ENCODE data around the gene OR8A1.

The OR8A1 gene

DNA sequence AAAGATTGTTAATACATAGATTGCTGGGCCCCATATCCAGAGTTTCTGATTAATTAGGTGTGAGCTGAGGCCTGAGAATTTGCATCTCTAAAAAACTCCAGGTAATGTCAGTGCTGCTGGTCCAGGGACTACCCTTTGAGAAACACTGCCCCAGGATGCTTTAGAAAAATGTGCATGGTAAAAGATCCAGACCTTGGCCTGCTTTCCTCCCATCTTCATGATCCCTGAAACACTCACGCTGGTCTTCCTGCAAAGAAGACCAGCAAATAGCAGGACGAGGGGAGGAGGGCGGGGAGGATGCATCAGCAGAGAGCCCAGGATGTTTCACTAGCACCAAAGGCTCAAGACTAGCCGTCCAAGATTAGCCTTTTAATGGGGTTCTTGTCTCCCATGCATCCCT, at the start of gene OR8A1:
Gene OR8A1, plus strand, starts transcription at position 301 of the 400 bp plus-strand sequence. CDS start 123 bp downstream, outside the sequence.
- no peak for TF ChIP-seq ZFX (IDR thresholded peaks at IDR 0.05)
- TF ChIP-seq, protein P1, sequence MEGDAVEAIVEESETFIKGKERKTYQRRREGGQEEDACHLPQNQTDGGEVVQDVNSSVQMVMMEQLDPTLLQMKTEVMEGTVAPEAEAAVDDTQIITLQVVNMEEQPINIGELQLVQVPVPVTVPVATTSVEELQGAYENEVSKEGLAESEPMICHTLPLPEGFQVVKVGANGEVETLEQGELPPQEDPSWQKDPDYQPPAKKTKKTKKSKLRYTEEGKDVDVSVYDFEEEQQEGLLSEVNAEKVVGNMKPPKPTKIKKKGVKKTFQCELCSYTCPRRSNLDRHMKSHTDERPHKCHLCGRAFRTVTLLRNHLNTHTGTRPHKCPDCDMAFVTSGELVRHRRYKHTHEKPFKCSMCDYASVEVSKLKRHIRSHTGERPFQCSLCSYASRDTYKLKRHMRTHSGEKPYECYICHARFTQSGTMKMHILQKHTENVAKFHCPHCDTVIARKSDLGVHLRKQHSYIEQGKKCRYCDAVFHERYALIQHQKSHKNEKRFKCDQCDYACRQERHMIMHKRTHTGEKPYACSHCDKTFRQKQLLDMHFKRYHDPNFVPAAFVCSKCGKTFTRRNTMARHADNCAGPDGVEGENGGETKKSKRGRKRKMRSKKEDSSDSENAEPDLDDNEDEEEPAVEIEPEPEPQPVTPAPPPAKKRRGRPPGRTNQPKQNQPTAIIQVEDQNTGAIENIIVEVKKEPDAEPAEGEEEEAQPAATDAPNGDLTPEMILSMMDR (conservative IDR thresholded peaks at IDR 0.05): no peak
- H3K27ac ChIP-seq: no peak within 1 kb of the TSS

DNA sequence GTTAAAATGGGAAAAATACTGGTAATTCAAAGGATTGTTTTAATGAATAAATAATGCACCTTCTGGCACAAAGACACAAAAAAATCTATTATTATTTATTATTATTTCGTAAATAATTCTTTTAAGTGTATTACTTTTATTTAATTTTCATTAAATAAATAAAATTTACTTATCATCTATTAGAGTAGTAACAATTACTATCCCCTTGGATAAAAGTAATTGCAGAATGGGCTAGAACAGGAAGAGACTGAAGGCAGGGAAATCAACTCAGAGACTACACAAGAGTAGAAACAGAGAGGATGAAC, 49.3 kb upstream of the OR8A1 start:
- H3K27ac ChIP-seq: no peak overlapping the region
- TF ChIP-seq, protein P1 (conservative IDR thresholded peaks at IDR 0.05): no peak
- no peak for TF ChIP-seq ZFX (IDR thresholded peaks at IDR 0.05)

DNA sequence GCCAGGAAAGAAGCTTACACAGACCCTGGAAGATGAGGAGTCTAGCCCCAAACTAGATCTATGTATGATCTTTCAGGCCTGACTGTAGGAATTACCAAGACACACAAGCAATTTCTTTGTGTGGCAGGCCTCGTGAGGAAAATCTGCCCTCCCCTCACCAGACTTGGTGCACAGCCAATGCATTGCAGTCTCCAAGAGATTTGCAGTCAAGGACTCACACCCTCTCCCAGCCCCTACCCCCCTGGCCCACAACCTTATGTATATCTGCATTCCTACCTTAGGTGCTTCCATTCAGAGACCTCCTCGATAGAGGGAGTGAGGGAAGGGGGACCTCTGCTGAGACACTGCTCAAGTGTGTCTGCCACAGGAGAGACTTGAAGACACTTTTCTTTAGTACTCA, 36.2 kb upstream of the OR8A1 start:
- no peak overlapping the region for H3K27ac ChIP-seq
- TF ChIP-seq, protein P1 (conservative IDR thresholded peaks at IDR 0.05): no peak
- TF ChIP-seq ZFX (IDR thresholded peaks at IDR 0.05): no peak

DNA sequence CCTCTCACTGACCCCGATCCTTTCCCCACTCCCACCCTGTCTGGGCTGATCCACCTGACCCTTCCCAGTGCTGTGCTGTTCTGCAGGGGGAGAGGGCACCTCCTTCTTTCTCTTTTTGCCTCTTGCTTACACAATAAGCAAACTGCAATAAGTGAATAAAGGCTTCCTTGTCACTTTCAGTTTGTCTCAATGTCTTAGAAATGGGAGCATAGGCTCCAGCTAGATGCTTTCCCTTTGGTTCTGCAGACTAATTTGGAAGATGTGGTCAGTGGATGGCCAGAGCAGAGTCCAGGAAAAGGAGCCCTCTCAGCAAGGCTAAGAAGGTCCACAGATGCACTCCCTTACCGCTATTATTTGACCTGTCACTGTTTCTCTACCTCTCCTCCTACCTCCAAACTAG, 35.7 kb upstream of the OR8A1 start:
- H3K27ac ChIP-seq: no peak overlapping the region

DNA sequence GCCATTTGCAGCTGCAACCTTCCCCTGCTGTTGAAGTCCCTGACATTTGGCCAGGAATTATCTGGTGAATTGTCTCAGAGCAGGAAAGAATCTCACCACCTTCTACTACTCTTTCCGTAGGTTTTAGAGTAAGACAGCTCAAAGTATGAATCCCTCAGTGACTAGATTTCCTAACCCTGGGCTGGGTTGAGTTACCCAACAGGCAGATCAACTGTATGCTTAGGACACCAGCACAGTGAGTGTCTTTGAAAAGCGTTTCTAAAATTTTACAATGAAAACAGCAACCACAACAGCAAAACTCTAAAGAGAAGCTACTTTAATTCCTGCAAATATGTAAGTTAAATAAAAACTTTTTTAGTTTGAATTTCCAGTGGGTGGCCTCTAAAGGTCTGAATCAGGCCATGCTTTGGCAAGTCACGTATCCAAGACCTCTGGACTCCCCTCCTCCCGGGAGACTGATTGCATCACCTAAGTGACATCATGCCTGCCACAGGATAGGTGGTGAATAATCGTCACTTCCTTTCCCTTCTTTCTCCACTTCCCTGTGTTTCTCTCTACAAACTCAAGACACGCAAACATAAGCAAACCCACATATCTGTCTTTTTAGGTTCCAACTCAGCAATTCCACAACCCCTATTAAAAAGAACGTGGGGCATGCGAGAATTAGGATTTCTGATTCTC, 34.1 kb upstream of the OR8A1 start:
- TF ChIP-seq, protein P1 (conservative IDR thresholded peaks at IDR 0.05): no peak
- TF ChIP-seq ZFX (IDR thresholded peaks at IDR 0.05): no peak

More for the DNA sequence above, 35.7 kb upstream of the OR8A1 start:
- TF ChIP-seq ZFX (IDR thresholded peaks at IDR 0.05): no peak
- TF ChIP-seq, protein P1 (conservative IDR thresholded peaks at IDR 0.05): no peak

DNA sequence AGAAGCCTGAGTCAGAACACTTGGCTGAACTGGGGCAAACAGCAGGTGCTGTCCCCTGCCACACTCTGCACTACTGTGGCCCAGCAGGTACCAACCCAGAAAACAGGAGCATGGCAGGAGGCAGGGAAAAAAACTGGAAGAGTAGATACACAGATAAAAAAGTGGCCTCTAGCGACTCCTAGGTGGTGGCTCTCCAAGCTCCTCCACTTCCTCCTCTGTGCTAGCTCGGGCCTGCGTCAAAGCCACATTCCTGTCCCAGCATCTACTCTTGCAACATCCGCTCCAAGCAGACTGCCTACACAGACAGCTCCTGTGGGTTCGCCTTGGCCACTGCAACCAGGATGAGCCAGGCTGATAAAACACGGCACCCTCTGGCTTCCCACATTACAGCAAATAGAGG, 33.3 kb upstream of the OR8A1 start:
- H3K27ac ChIP-seq: no peak overlapping the region

More for the DNA sequence above, 34.1 kb upstream of the OR8A1 start:
- H3K27ac ChIP-seq: no peak overlapping the region

DNA sequence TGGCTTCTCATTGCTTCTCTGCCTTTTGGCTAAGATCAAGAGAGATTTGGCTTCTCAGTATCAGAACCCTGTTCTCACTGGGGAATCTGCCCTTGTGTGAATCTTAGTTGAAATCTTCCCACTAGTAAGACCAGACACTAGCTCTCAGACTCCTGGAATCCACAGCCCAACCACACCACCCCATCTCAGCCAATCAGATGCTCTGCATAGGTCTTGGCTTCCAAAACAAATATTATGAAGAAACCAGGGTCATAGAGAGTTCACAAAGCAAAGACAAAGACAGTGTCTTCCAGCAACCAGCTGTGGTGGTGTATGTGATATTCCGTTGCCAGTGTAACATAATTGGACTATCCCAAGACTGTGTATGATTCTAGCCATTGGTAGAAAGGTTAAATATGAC, 31.8 kb upstream of the OR8A1 start:
- no peak for TF ChIP-seq ZFX (IDR thresholded peaks at IDR 0.05)
- TF ChIP-seq, protein P1 (conservative IDR thresholded peaks at IDR 0.05): no peak
- H3K27ac ChIP-seq: no peak overlapping the region; the same call in 1 of the 2 replicates

More for the DNA sequence above, 33.3 kb upstream of the OR8A1 start:
- TF ChIP-seq ZFX (IDR thresholded peaks at IDR 0.05): no peak
- TF ChIP-seq, protein P1 (conservative IDR thresholded peaks at IDR 0.05): no peak
